DMS153 treated with DMSO at 0.1 percent for 48 hours (cell line): ENCODE data around the gene CYB5A.
"Not testable (repeated sequence)": the region's sequence is repeated elsewhere in the genome, so short reads cannot be mapped to it uniquely, and the experiment has no call there.

Experiments
- DNase-seq: peaks from one replicate; lab custom pipeline; 2025; ENCODE audit not compliant: unreplicated experiment; lab: John Stamatoyannopoulos, UW

The CYB5A gene

DNA sequence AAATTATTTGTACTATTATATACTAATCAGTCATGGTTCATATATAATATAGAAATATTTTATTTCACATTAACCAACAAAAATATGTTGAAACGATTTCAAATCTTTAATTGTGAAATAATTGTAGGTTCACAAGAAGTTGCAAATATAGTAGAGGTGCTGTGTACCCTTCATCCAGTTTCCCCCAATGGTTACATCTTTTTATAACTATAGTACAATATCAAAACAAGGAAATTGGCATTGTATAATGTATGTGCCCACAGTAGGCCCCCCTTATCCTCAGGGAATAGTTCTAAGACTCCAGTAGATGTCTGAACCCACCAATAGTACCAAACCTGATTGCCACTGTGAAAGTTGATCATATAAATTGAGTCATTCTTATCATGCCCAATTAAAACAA, 7.4 kb upstream of the CYB5A start:
- DNase-seq: no peak

DNA sequence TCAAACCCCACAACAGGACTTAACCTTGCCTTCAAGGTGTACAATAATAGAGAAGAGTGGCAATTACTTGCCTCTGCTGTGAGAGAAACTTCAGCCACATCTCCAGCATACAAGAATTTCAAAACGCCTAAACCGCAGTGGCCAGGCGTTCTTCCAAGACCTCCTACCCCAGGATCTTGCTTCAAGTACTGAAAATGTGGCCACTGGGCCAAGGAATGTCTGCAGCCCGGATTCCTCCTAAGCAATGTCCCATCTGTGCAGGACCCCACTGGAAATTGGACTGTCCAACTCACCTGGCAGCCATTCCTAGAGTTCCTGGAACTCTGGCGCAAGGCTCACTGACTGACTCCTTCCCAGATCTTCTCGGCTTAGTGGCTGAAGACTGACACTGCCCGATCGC, 2.8 kb upstream of the CYB5A start:
- DNase-seq: no peak

DNA sequence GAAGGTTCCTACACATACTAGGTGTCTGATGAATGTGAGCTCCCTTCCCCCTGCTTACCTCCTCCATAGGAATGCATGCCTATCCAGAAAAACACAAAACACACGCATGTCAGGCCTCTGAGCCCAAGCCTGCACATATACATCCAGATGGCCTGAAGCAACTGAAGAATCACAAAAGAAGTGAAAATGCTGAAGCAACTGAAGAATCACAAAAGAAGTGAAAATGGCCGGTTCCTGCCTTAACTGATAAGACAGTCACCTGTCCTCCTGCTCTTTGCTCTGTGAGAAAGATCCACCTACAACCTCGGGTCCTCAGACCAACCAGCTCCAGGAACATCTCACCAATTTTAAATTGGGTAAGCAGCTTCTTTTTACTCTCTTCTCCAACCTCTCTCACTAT, 1.2 kb upstream of the CYB5A start:
- DNase-seq: not testable (repeated sequence)

DNA sequence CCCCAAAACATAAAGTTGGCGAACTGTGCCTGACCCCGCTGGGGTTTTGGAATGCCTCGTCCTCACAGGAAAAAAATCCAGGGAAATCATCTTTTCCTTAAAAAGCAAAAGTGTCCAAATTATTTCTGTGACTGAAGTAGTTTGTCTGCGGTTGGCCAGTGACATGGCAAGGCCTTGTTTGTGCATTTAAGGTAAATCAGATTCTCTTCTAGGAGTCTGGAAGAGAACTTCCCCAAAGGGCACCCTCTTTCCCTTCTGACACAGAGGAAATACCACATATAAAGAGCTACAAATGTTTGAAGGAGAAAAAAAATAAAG, 737 bp upstream of the CYB5A start:
- no peak for DNase-seq

DNA sequence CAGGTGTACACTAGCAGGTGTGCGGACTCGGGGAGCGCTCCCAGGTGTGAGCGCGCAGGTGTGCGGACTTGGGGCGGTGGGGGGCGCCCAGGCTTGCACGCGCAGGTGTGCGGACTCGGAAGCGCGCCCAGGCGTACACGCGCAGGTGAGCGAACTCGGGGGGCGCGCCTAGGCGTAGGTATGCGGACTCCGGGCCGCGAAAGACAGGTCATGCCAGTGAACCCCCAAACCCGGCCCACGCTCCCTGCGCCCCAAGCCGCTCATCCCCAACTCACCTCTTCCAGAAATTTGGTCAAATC, 342 bp downstream of the CYB5A start:
- no peak for DNase-seq

DNA sequence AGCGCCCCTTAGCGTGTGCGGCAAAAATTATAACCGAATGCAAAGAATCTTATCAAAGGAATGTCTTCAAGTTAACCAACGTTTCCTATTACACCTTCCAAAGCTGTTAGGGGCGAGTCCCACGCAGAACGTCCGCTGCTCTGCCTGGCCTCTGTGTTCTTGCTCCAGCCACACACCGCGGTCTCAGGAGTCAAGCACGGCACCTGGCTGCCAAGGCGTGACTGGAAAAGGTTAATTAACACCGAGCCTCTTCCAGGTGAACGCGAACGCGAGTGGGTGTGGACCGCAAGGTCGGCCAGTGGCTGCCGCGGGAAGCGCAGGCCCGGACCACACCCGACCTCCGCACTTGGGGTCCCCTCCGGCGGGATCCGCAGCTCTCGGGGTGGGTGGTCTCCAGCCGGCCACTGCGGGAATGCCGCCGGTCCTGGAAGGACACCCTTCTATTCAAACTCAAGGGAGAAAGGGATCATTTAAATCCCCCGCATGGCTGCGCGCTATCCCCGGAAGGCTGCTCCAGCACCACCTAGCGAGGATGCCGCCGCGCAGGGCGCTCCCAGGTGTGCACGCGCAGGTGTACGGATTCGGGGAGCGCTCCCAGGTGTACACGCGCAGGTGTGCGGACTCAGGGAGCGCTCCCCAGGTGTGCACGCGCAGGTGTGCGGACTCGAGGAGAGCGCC, 830 bp downstream of the CYB5A start:
- DNase-seq: peak; percentile 39

DNA sequence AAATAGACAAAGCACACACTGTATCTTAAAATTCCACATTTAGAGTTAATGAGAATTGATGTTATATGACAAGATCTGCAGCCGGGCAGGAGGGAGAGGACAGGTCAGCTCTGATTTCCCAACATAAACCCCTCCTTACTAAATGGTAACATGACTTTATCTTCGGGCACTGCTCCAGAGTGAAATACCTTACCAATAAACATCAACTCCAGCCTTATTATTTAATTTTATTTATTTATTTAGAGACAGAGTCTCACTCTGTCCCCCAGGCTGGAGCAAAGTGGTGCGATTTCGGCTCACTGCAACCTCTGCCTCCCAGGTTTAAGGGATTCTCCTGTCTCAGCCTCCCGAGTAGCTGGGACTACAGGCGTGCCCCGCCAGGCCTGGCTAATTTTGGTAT, 1.7 kb downstream of the CYB5A start:
- DNase-seq: no peak

DNA sequence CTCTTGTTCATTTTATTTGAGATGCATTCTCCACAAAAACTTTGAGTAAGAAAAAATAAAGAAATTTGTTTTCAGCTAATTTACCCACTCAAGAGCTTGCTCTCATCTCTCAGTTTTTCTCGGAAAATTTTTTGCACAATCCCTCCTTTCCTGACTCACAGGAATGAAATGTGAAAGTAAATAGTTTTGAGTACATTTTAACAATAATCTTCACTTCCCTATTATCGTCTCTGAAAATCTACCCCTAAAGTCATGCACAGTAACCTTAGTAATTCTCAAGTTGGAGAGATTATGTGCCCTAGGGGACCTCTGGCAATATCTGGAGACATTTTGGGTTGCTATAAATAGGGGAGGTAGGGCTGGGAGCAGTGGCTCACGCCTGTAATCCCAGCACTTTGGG, 2.6 kb downstream of the CYB5A start:
- no peak for DNase-seq

DNA sequence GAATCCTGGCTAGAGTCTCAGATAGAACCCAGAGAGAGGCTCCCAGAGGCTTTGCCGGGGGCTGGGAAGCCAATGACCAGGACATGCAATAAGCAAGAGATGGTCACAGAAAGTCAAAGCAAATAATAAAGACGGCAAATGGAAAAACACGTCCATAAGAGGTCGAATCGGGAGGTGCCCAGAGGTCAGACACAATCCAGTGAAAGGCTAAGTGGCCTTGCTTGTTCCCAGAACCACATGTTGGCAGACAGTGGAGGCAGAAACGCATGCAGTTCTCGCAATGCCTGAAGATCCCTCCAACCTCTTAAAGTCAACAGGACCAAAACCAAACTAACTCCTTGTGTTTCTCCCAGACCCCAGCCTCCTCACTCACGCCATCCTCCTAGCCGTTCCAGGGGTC, 3.0 kb downstream of the CYB5A start:
- no peak for DNase-seq

DNA sequence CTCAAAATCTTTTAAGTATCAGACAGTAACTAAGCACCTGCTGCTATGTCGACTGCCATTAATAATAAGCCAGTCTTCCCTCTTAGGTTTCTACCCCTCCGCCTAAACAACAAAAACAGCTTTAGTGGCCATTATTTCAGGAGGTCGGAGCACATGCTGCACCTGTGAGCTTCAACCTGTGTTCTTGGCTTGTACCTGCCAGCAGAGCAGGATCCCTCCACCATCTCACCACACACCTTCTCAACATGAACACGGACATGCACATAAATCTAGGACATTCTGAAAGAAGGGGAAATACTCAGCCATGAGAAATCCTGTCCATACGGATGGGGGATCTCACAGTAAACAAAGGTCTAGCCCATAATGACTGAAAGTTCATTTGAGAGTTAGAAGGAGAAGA, 3.7 kb downstream of the CYB5A start:
- no peak for DNase-seq

DNA sequence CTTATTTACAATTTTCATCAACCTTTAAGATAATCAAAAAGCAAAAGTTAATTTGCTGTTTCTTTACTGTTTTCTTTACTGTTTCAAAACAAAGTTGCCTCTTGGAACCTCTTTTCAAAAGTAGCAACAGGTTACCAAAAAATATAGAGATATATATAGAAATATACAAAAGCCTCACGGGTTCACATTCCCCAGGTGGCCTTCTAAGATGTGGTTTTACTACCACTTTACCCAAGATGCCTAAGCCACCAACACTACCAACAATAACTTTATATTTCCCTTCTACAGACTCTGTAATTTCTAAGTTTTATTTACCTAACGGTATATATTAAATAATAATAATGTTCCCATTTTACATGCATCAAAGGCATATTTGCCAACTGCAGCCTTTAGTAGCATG, 4.9 kb downstream of the CYB5A start:
- no peak for DNase-seq

DNA sequence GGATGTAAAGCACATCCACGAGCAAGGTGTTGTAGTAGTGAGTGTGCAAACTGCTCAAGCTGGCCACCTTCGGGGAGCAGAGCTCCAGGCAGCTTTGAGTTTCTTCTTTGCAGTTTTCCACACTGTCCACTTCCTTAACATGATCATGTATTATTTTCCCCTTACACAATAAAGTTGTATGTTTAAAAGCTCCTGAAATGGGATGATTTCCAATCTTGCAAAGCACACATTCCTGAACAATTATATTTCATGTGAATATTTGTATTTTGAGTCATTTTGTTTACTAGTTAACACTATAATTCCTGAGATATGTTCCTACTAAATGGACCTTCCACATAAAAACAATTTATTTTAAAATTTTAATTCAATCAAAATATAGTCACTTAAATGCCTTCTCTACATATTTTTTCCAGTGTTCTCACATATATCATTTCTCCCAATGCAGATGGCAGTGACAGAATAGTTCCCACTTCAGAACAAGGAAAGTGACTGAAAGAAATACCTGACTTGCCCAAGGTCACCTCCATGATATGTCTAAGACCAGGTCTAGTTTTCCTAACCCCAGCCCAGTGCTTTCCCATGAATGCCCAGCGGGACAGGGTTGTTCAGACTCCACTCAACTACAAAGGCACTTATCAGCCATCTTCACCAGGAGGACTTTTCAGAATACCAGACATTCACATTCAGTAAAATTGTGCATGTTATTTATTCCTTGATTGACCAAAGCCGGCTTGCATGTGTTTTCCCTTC, 5.5 kb downstream of the CYB5A start:
- DNase-seq: no peak

DNA sequence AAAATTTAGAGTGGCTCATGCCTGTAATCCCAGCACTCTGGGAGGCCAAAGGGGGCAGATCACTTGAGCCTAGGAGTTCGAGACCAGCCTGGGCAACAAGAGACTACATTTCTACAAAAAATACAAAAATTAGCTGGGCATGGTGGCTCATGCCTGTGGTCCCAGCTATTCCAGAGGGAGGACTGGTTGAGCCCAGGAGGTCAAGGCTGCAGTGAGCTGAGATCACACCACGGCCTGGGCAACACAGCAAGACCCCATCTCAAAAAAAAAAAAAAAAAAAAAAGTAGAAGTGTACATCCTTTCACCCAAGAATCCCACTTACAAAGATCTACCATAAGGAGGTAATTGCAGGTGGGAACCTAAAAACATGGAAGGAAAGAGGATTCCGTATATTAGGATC, 6.2 kb downstream of the CYB5A start:
- not testable (repeated sequence) for DNase-seq

DNA sequence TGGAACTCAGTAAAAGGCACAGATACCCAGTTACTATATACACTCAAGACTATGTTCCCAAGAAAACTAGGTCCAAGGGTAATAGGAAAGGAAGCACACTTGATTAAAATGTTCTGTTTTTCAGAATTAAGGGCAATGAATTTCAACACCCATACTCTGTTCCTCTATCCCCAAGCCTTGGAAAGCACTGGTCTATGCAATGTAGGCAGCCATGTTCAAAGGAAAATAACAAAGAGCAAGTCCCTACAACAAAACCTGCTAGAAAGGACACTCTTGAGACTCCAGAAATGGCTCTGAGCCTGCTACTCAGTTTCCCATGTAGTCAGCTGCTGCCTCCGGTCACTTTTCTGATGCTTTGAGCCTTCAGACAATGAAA, 6.8 kb downstream of the CYB5A start:
- DNase-seq: no peak

DNA sequence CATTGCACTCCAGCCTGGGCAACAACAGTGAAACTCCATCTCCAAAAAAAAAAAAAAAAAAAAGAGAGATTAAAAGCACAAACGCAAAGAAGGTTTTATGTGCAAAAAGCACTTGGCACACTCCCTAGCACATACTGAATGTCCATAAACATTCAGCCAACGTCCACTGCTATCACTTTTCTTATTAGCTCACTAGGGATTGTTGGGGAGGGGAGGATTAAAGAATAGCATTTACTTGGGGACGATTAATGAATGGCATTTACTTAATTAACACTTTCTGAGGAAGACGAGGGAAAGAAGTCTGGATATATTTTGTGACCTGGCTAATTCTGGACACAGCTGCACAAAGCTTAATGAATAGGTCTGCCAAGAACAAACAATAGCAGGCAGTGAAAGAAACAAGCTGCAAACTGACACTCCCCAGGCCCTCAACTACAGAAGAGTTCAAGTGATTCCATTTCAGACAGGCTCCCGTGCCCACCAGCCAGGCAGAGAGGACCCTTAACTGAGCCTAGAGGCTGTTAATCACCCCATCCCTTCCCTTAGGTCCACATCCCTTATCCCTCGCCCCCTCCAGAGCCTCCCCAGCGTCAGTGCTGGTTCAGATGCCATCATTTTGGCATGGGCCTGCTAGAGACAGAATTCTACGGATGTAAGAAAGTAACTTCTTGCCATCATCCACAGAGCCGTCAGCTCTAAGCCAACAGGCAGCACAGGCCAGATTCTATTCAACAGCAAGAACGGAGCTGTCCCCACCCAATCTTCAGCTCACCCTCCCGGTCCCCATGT, 7.4 kb downstream of the CYB5A start:
- peak; percentile 19 for DNase-seq

DNA sequence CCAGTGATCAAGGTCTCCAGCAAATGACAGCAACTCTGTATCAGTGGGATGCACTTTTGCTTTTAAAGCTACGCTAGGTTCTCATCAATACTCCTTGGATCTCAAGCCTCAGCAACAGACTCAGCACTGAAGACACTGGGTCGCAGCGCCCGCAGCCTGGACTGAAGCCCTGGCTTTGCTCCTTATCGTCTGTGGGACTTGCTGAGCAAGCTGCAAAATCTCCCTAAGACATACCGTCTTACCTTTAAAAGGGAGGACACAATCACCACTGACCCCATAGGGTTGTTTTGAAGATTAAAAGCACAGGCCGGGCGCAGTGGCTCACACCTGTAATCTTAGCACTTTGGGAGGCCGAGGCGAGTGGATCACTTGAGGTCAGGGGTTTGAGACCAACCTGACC, 8.1 kb downstream of the CYB5A start:
- DNase-seq: no peak

DNA sequence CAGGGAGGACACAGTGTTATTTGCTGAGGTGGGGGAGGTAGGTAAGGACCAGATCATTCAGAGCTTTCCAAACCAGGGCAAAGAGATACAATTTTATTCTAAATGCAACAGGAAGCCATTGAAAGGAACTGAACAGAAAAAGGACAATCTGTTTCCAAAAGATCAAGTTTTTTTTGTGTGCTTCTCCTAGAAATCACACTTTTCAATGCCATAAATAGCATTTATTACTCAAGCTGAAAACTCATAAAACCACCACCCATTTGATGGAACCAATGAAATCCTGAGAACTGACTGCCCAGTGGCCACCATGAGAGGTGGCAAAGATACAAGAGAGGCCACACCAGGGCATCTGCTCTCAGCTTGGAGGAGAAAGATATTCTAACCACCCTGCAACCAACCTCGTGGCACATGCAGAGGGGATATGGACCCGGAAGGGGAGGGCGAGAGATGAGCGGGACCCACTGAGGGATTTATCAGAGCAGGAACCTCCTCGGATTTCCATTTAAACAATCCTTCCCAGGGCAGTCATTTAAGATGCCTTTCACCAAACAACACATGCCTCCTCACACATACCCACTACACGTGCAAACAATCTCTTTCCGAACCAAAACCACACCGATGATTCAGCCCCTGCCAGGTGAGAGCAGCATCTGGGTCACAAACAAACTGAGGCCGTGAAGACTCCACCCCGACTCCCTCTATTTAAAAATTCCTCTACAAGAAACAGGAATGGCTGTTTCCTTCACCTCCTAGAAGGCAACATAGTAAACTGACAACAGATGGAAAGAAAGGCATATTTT, 8.8 kb downstream of the CYB5A start:
- no peak for DNase-seq

DNA sequence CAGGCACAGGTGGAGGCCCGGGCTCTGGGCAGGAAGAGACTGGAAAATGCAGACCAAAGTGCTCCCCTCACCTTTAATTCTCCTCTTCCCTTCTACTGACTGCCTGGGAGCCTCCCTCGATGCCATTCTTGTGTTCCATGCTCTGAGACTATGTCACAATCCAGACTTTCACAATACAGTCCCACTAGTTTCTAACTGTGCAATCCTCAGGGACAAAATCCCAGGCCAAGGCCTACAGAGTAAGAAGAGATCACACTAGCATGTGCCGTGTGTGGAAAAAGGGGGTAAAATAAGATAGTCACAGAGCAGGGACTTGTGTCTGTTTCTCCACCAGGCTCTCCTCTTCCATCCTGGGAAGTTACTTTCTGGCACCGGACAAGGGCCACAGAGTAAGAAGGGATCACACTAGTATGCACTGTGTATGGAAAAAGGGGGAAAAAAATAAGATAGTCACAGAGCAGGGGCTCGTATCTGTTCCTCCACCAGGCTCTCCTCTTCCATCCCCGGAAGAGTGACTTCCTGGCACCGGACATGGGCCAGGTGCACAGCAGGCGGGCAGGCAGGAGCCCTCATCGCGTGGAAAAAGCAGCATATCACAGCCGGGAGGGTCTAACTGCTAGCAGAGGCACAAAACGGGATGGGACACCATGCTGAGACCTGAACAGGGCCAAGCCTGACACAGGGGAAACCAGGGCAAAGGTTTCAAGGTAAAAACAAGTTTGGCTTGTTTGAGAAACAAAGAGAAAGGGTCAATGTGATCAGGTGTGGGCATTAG, 9.6 kb downstream of the CYB5A start:
- no peak for DNase-seq

DNA sequence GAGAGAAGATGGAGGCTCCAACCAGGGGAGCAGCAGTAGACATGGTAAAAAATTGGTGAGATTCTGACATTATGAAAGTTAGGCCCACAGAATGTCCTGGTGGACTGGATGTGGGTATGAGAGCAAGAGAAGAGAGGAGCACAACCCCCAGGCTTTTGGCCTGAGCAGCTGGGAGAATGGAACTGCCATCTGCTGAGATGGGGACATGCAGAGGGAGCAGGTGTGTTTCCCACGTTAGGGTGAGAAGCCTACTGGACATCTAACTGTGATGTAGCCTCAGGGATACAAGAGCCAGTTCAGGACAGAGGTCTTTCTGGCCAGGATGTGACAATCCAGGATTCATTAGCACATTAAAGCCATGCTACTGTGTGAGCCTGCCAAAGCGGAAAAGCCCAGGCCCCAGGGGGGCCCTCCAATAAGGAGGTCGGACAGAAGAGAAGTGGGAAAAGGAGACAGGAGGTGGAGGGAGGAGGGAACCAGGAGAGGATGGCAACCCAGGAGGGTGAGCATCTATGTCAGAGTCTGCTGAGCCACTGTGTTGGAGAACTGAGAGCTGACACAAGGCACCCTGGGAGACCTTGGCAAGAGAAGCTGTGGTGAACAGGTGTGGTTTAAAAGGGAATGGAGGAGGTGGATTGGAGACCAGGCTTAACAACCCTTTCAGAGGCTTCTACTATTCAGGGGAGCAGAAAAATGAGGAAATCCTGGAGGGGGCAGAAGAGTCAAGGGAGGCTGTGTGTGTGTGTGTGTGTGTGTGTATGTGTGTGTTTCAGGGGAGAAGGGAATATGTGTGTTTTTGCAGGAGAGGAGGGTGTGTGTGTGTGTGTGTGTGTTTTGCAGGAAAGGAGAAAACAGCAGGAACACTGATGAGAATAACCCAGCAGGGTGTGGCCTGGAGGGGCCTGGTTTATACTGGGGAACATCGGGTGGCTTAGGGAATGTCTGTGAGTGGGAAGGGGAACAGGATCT, 10.5 kb downstream of the CYB5A start:
- no peak for DNase-seq

DNA sequence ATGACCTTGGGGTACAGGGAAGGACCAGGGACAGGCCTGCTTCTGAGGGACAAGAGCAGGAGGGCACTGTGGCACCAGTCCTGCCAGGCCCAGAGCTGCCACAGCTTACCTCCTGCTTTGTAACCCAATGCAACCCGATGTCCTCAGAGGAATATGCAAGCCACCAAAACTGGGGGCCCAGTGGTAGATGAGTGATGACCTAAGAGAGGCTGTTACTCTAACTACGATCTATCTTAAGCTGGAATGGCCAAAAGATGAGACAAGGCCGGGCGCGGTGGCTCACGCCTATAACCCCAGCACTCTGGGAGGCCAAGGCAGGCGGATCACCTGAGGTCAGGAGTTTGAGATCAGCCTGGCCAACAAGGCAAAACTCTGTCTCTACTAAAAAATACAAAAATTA, 12.8 kb downstream of the CYB5A start:
- DNase-seq: no peak
